ENCODE results near the gene IMMP2L. TPM values are rescaled to one million over a fixed set of nuclear protein-coding genes. Genes with fewer than 3 reads are reported as not detected.

The IMMP2L gene
- total RNA-seq, 1 experiment from 2014 or later, result 8.8 TPM

DNA sequence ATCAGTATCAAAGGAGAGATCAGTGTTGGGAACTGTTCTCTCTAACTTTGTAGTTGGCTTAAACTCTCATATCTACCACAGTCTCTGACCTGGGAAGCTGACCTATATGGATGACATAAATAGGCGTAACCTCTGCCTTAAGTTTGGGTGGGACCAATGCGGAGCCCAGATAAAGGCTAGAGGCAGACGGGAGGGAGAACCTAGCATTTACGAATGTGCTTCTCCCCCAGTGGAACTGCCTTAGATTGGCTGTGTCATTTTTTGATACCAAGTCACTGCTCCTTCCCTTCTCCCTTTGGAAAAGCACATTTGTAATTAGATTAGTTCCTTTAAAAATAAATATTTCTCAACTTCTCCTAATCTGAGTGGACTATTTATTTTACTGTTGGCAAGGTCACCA lies 495.0 kb downstream of the IMMP2L start:
- intact Hi-C loops (cut with micrococcal nuclease; ENCODE audit: unreplicated experiment), result no loop called here
- Histone ChIP-seq H3K4me1 (ENCODE audit: control insufficient read depth, insufficient read depth, low read length) (no peaks in the 10 kb centered on the region), H3K4me3 (ENCODE audit: low read depth in 2 of 2, low read length in 2 of 2) (no peak overlapping the region), H3K27me3 (ENCODE audit: control insufficient read depth, insufficient read depth, low read length) (no peaks in the 10 kb centered on the region), H3K9me3 (ENCODE audit: control insufficient read depth, insufficient read depth, low read depth, low read length) (no peaks in the 10 kb centered on the region), H3K27ac (ENCODE audit: low read length) (no peak overlapping the region), H3K36me3 (ENCODE audit: control insufficient read depth, insufficient read depth, low read length) (no peaks in the 10 kb centered on the region)
- no TSS peak for BruUV-seq (replicated peaks)
- ChIA-PET CTCF (no interaction called here), POLR2A (no interaction called here)
- DNase-seq (ENCODE audit: low read depth, low spot score) (no peak), ATAC-seq (no peak)
- TF ChIP-seq TCF7L2 (IDR thresholded peaks at IDR 0.05; ENCODE audit: low read depth, low read length) (no peak), SIN3A (IDR thresholded peaks at IDR 0.05; ENCODE audit: borderline replicate concordance, insufficient read depth, low read depth, low read length) (no peak), POLR2AphosphoS5 (IDR thresholded peaks at IDR 0.05; ENCODE audit: low read depth, low read length) (no peak), CTCF (IDR thresholded peaks at IDR 0.05) (no peak)
- TF ChIP-seq, protein P1, sequence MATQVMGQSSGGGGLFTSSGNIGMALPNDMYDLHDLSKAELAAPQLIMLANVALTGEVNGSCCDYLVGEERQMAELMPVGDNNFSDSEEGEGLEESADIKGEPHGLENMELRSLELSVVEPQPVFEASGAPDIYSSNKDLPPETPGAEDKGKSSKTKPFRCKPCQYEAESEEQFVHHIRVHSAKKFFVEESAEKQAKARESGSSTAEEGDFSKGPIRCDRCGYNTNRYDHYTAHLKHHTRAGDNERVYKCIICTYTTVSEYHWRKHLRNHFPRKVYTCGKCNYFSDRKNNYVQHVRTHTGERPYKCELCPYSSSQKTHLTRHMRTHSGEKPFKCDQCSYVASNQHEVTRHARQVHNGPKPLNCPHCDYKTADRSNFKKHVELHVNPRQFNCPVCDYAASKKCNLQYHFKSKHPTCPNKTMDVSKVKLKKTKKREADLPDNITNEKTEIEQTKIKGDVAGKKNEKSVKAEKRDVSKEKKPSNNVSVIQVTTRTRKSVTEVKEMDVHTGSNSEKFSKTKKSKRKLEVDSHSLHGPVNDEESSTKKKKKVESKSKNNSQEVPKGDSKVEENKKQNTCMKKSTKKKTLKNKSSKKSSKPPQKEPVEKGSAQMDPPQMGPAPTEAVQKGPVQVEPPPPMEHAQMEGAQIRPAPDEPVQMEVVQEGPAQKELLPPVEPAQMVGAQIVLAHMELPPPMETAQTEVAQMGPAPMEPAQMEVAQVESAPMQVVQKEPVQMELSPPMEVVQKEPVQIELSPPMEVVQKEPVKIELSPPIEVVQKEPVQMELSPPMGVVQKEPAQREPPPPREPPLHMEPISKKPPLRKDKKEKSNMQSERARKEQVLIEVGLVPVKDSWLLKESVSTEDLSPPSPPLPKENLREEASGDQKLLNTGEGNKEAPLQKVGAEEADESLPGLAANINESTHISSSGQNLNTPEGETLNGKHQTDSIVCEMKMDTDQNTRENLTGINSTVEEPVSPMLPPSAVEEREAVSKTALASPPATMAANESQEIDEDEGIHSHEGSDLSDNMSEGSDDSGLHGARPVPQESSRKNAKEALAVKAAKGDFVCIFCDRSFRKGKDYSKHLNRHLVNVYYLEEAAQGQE (IDR thresholded peaks at IDR 0.05; ENCODE audit: insufficient read depth in 1 of 2, low read depth in 2 of 2, low read length in 1 of 2), result no peak
- in situ Hi-C loops (cut with HindIII; ENCODE audit: low pct_unique_long_range_greater_than_20kb, low sequenced_read_pairs), result no loop called here

DNA sequence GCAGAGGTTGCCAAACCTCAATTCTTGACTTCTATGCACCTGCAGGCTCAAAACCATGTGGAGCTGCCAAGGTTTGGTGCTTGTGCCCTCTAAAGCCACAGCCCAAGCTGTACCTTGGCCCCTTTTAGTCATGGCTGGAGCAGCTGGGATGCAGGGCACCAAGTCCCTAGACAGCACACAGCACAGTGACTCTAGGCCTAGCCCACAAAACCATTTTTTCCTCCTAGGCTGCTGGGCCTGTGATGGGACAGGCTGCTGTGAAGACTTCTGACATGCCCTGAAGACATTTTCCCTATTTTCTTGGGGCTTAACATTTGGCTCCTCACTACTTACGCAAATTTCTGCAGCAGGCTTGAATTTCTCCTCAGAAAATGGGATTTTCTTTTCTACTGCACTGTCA lies 499.1 kb downstream of the IMMP2L start:
- BruUV-seq (replicated peaks), result no TSS peak
- DNase-seq (ENCODE audit: low read depth, low spot score), result no peak
- H3K4me3 ChIP-seq (ENCODE audit: low read depth in 2 of 2, low read length in 2 of 2), result no peak overlapping the region
- H3K27ac ChIP-seq (ENCODE audit: low read length), result no peak overlapping the region
- ChIA-PET POLR2A (no interaction called here), CTCF (no interaction called here)
- TF ChIP-seq, protein P1 (IDR thresholded peaks at IDR 0.05; ENCODE audit: insufficient read depth in 1 of 2, low read depth in 2 of 2, low read length in 1 of 2), result no peak
- TF ChIP-seq SIN3A (IDR thresholded peaks at IDR 0.05; ENCODE audit: borderline replicate concordance, insufficient read depth, low read depth, low read length), result no peak
- no peak for TF ChIP-seq TCF7L2 (IDR thresholded peaks at IDR 0.05; ENCODE audit: low read depth, low read length)
- no peak for TF ChIP-seq POLR2AphosphoS5 (IDR thresholded peaks at IDR 0.05; ENCODE audit: low read depth, low read length)
- no peak for TF ChIP-seq CTCF (IDR thresholded peaks at IDR 0.05)
- no peaks in the 10 kb centered on the region for H3K4me1 ChIP-seq (ENCODE audit: control insufficient read depth, insufficient read depth, low read length)
- intact Hi-C loops (cut with micrococcal nuclease; ENCODE audit: unreplicated experiment) (no loop called here), in situ Hi-C loops (cut with HindIII; ENCODE audit: low pct_unique_long_range_greater_than_20kb, low sequenced_read_pairs) (no loop called here)
- ATAC-seq, result no peak
- H3K36me3 ChIP-seq (ENCODE audit: control insufficient read depth, insufficient read depth, low read length), result no peaks in the 10 kb centered on the region
- no peaks in the 10 kb centered on the region for H3K9me3 ChIP-seq (ENCODE audit: control insufficient read depth, insufficient read depth, low read depth, low read length)
- no peaks in the 10 kb centered on the region for H3K27me3 ChIP-seq (ENCODE audit: control insufficient read depth, insufficient read depth, low read length)
